ENCODE data around the gene PLA2G4D. TPM values are rescaled to one million over a fixed set of nuclear protein-coding genes. Genes with fewer than 3 reads are reported as not detected.

The PLA2G4D gene
- total and polyA plus RNA-seq, 8 donors, result 0.18 to 3.2 (median 2.0) TPM; not detected in 4

- WGBS, 5 donors, result 82 to 94% (median 93%) methylated on average over 3 to 14 of the region's 14 CpGs
- H3K9me3 ChIP-seq, result no peaks in the 10 kb centered on the region
- H3K4me1 ChIP-seq, result peaks cover 0 to 6% (median 1%) of the 10 kb centered on the region in 4 donors
- no peak overlapping the region for H3K4me3 ChIP-seq
- peaks cover 0 to 46% (median 0%) of the 10 kb centered on the region in 3 donors for H3K27me3 ChIP-seq
- no peak for TF ChIP-seq EP300 (IDR thresholded peaks at IDR 0.05)
- no peak for TF ChIP-seq POLR2AphosphoS5 (IDR thresholded peaks at IDR 0.05)
- no peak for TF ChIP-seq POLR2A (IDR thresholded peaks at IDR 0.05)
- no peak for TF ChIP-seq CTCF (IDR thresholded peaks at IDR 0.05)
- no peak overlapping the region for H3K27ac ChIP-seq
- no peaks in the 10 kb centered on the region for H3K36me3 ChIP-seq
- intact Hi-C loops (cut with DNase I; ENCODE audit: low total_unique reads), result loop anchor here (5.0 kb wide), 1 partner anchor 69 kb away; no protein-coding TSS in a partner anchor
- DNase-seq, result peak in 1 of 2 donors; percentile 22
Measured at GRCh38 chr15:42068601-42069000, 25.8 kb downstream of the PLA2G4D start.

DNA sequence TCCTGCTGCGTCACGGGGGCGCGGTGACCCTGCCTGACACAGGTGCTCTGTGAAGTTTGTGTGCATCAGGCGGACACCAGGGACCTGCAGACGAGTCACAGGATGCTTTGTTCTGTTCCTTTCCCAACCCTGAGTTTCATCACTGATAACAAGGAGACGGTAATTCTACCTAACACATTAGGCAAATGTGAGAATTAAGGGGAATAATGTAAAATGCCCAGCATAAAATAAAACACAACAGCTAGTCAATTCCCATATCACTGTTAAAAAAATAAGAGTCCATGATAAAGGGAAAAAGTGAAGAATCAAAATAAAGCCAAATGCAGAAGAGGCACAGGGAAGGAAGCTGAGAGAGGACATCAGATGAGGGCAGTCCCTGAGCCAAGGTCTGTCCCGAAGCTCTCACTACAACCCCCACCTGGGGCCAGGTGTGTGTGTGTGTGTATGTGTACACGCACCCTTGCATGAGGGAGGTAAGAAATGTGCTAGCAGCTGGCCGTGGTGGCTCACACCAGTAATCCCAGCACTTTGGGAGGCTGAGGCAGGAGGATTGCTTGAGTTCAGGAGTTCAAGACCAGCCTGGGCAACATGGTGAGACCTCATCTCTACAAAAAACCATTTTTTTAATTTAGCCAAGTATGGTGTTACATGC, 27.5 kb downstream of the PLA2G4D start:
- no peak for TF ChIP-seq EP300 (IDR thresholded peaks at IDR 0.05)
- TF ChIP-seq POLR2A (IDR thresholded peaks at IDR 0.05), result no peak
- no peak for TF ChIP-seq CTCF (IDR thresholded peaks at IDR 0.05)
- TF ChIP-seq POLR2AphosphoS5 (IDR thresholded peaks at IDR 0.05), result no peak
- Histone ChIP-seq H3K27me3 (peaks cover 0 to 44% (median 0%) of the 10 kb centered on the region in 3 donors), H3K4me3 (no peak overlapping the region), H3K4me1 (peaks cover 0 to 6% (median 1%) of the 10 kb centered on the region in 4 donors), H3K27ac (no peak overlapping the region), H3K36me3 (no peaks in the 10 kb centered on the region), H3K9me3 (no peaks in the 10 kb centered on the region)
- DNase-seq, result no peak
- whole genome bisulfite sequencing, 5 donors, result 38 to 43% (median 39%) methylated on average over 10 of the region's 10 CpGs
- intact Hi-C loops (cut with DNase I; ENCODE audit: low total_unique reads), result loop anchor here (5.0 kb wide), 1 partner anchor 70 kb away; no protein-coding TSS in a partner anchor

GRCh38 chr15:42065468-42065867, 28.9 kb downstream of the PLA2G4D start:
- no peak for DNase-seq
- no peak overlapping the region for H3K4me3 ChIP-seq
- no peaks in the 10 kb centered on the region for H3K36me3 ChIP-seq
- intact Hi-C loops (cut with DNase I; ENCODE audit: low total_unique reads), result loop anchor here (5.0 kb wide), 1 partner anchor 72 kb away; no protein-coding TSS in a partner anchor
- WGBS, 5 donors, result 43 to 62% (median 54%) methylated on average over 6 to 7 of the region's 7 CpGs
- TF ChIP-seq POLR2AphosphoS5 (IDR thresholded peaks at IDR 0.05), result no peak
- no peak for TF ChIP-seq EP300 (IDR thresholded peaks at IDR 0.05)
- TF ChIP-seq CTCF (IDR thresholded peaks at IDR 0.05), result no peak
- no peak for TF ChIP-seq POLR2A (IDR thresholded peaks at IDR 0.05)
- no peaks in the 10 kb centered on the region for H3K9me3 ChIP-seq
- peaks cover 0 to 31% (median 0%) of the 10 kb centered on the region in 3 donors for H3K27me3 ChIP-seq
- peaks cover 0 to 6% (median 1%) of the 10 kb centered on the region in 4 donors for H3K4me1 ChIP-seq
- no peak overlapping the region for H3K27ac ChIP-seq

GRCh38 chr15:42065033-42065432, 29.3 kb downstream of the PLA2G4D start:
- peak; percentile 24 to 49 for DNase-seq
- Histone ChIP-seq H3K9me3 (no peaks in the 10 kb centered on the region), H3K4me1 (peaks cover 0 to 8% (median 3%) of the 10 kb centered on the region in 4 donors), H3K27ac (no peak overlapping the region), H3K4me3 (no peak overlapping the region), H3K27me3 (peaks cover 0 to 28% (median 0%) of the 10 kb centered on the region in 3 donors), H3K36me3 (no peaks in the 10 kb centered on the region)
- intact Hi-C loops (cut with DNase I; ENCODE audit: low total_unique reads), result loop anchor here (5.0 kb wide), 1 partner anchor 72 kb away; no protein-coding TSS in a partner anchor
- WGBS, 5 donors, result 35 to 46% (median 38%) methylated on average over 7 of the region's 7 CpGs
- no peak for TF ChIP-seq POLR2A (IDR thresholded peaks at IDR 0.05)
- TF ChIP-seq EP300 (IDR thresholded peaks at IDR 0.05), result no peak
- no peak for TF ChIP-seq CTCF (IDR thresholded peaks at IDR 0.05)
- no peak for TF ChIP-seq POLR2AphosphoS5 (IDR thresholded peaks at IDR 0.05)
